ENCODE measurements around the gene MTHFS.
"Not testable (repeated sequence)": the region's sequence is repeated elsewhere in the genome, so short reads cannot be mapped to it uniquely, and the experiment has no call there.

MTHFS gene

GRCh38 chr15:79918278-79918677 lies 21.5 kb upstream of the MTHFS start:
- H3K27me3 ChIP-seq (ENCODE audit: insufficient read depth, poor library complexity, severe bottlenecking) = no peaks in the 10 kb centered on the region
- no peak for TF ChIP-seq GABPA (IDR thresholded peaks at IDR 0.05; ENCODE audit: low read depth)
- peak; percentile 39; the same call in 1 of the 2 replicates for TF ChIP-seq POLR2AphosphoS5 (IDR thresholded peaks at IDR 0.05; ENCODE audit: low read depth)
- TF ChIP-seq REST (IDR thresholded peaks at IDR 0.05; ENCODE audit: insufficient replicate concordance, low read depth) = no peak
- DNase-seq (ENCODE audit: low read depth in 1 of 2, low spot score in 1 of 2) = no peak
- H3K4me3 ChIP-seq (replicated peaks; ENCODE audit: insufficient read depth, low read length) = no peak overlapping the region
- no peak overlapping the region for H3K27ac ChIP-seq (replicated peaks)

- no peak for DNase-seq (ENCODE audit: low read depth in 1 of 2, low spot score in 1 of 2)
- Histone ChIP-seq H3K4me3 (replicated peaks; ENCODE audit: insufficient read depth, low read length) (no peak overlapping the region), H3K27me3 (ENCODE audit: insufficient read depth, poor library complexity, severe bottlenecking) (no peaks in the 10 kb centered on the region), H3K27ac (replicated peaks) (no peak overlapping the region)
- TF ChIP-seq SPI1 (IDR thresholded peaks at IDR 0.05; ENCODE audit: borderline replicate concordance, low read depth) (no peak), REST (IDR thresholded peaks at IDR 0.05; ENCODE audit: insufficient replicate concordance, low read depth) (no peak), POLR2AphosphoS5 (IDR thresholded peaks at IDR 0.05; ENCODE audit: low read depth) (no peak), GABPA (IDR thresholded peaks at IDR 0.05; ENCODE audit: low read depth) (no peak), CTCF (IDR thresholded peaks at IDR 0.05; ENCODE audit: insufficient read depth, low read length) (no peak)
Measured at GRCh38 chr15:79916502-79917132, 19.8 kb upstream of the MTHFS start.

- not testable (repeated sequence) for DNase-seq (ENCODE audit: low read depth in 1 of 2, low spot score in 1 of 2); H3K4me3 ChIP-seq (replicated peaks; ENCODE audit: insufficient read depth, low read length); H3K27me3 ChIP-seq (ENCODE audit: insufficient read depth, poor library complexity, severe bottlenecking); H3K27ac ChIP-seq (replicated peaks)
- peak; percentile 25; the same call in 1 of the 2 replicates for TF ChIP-seq SPI1 (IDR thresholded peaks at IDR 0.05; ENCODE audit: borderline replicate concordance, low read depth)
Measured at GRCh38 chr15:79915776-79916501, 19.1 kb upstream of the MTHFS start.

GRCh38 chr15:79914728-79915127 lies 17.9 kb upstream of the MTHFS start:
- Histone ChIP-seq H3K27ac (replicated peaks) (no peak overlapping the region), H3K27me3 (ENCODE audit: insufficient read depth, poor library complexity, severe bottlenecking) (no peaks in the 10 kb centered on the region), H3K4me3 (replicated peaks; ENCODE audit: insufficient read depth, low read length) (no peak overlapping the region)
- no peak for TF ChIP-seq CTCF (IDR thresholded peaks at IDR 0.05; ENCODE audit: insufficient read depth, low read length)
- no peak for TF ChIP-seq GABPA (IDR thresholded peaks at IDR 0.05; ENCODE audit: low read depth)
- no peak for TF ChIP-seq SPI1 (IDR thresholded peaks at IDR 0.05; ENCODE audit: borderline replicate concordance, low read depth)
- no peak for TF ChIP-seq POLR2AphosphoS5 (IDR thresholded peaks at IDR 0.05; ENCODE audit: low read depth)
- TF ChIP-seq REST (IDR thresholded peaks at IDR 0.05; ENCODE audit: insufficient replicate concordance, low read depth) = no peak
- DNase-seq (ENCODE audit: low read depth in 1 of 2, low spot score in 1 of 2) = no peak

GRCh38 chr15:79909556-79910335 lies 12.9 kb upstream of the MTHFS start:
- H3K4me3 ChIP-seq (replicated peaks; ENCODE audit: insufficient read depth, low read length); H3K27me3 ChIP-seq (ENCODE audit: insufficient read depth, poor library complexity, severe bottlenecking): not testable (repeated sequence)
- peak overlapping the region; percentile 58 for H3K27ac ChIP-seq (replicated peaks)
- peak in 1 of 2 experiments; percentile 79 for DNase-seq (ENCODE audit: low read depth in 1 of 2, low spot score in 1 of 2)
